Astrocyte of the cerebellum (primary cell): ENCODE data around the gene CCDC187.

Experiments used
- DNase-seq: peaks from one replicate; pipeline ENCODE4 v3.0.0-alpha.2; 2011; ENCODE audit warnings: low read depth
- H3K4me3 ChIP-seq: 2 replicates; pipeline ENCODE4 v1.5.1; 2011; ENCODE audit warnings: mild to moderate bottlenecking, low read depth, low read length, moderate library complexity
- CTCF ChIP-seq: IDR thresholded peaks from 2 replicates; pipeline ENCODE4 v1.5.1; 2012; ENCODE audit warnings: low read length, low read depth, moderate library complexity, mild to moderate bottlenecking; ENCODE audit errors: missing control alignments
- in situ Hi-C: cut with HindIII; loops from 2 replicates; pipeline ENCODE4 v1.10.0; 2017; ENCODE audit warnings: low sequenced_read_pairs

The CCDC187 gene

GRCh38 chr9:136327304-136327974, 23.5 kb upstream of the CCDC187 start, which contains the start of gene GPSM1:
Gene GPSM1, plus strand, starts transcription at chr9:136327539. Its CDS starts 157 bp downstream, at chr9:136327696.
- no peak for TF ChIP-seq CTCF
- in situ Hi-C loops = no loop called here
- no peak for DNase-seq
- peak within 1 kb of the TSS; percentile 67 for H3K4me3 ChIP-seq

GRCh38 chr9:136326761-136327303, 22.9 kb upstream of the CCDC187 start:
- no peak for DNase-seq
- TF ChIP-seq CTCF = no peak
- H3K4me3 ChIP-seq = peak overlapping the region; percentile 67
- in situ Hi-C loops = no loop called here

GRCh38 chr9:136326061-136326760, 22.3 kb upstream of the CCDC187 start:
- no peak overlapping the region for H3K4me3 ChIP-seq
- DNase-seq = peak; percentile 49
- TF ChIP-seq CTCF = no peak
- in situ Hi-C loops = no loop called here

GRCh38 chr9:136325358-136325757, 21.5 kb upstream of the CCDC187 start:
- in situ Hi-C loops = no loop called here
- TF ChIP-seq CTCF = no peak
- no peak for DNase-seq
- H3K4me3 ChIP-seq = no peak overlapping the region

- in situ Hi-C loops = no loop called here
- TF ChIP-seq CTCF = no peak
- H3K4me3 ChIP-seq = no peak overlapping the region
- DNase-seq = no peak
Measured at GRCh38 chr9:136324501-136325300, 20.8 kb upstream of the CCDC187 start.

GRCh38 chr9:136323371-136323789, 19.5 kb upstream of the CCDC187 start:
- DNase-seq = no peak
- no peak for TF ChIP-seq CTCF
- no peak overlapping the region for H3K4me3 ChIP-seq
- in situ Hi-C loops = no loop called here
